GM23338 (cell line): ENCODE results near the gene UBE2I. TPM values are rescaled to one million over a fixed set of nuclear protein-coding genes. Genes with fewer than 3 reads are reported as not detected.

Experiments
- ATAC-seq: fragments of 200-7000 bp; cut with Tn5 transposase; 3 replicates; pipeline ENCODE4 v1.9.1; 2020
- DNase-seq: peaks from one replicate; pipeline ENCODE4 v3.0.0-alpha.2; 2015; ENCODE audit warnings: low spot score
- H2AFZ ChIP-seq: fragments of 200-600 bp; sonication (generic); 2 replicates; pipeline ENCODE4 v1.8.0; 2016; ENCODE audit warnings: antibody characterized with exemption, mild to moderate bottlenecking, moderate library complexity
- H3F3A ChIP-seq: fragments of 200-600 bp; sonication (generic); replicated peaks from 2 replicates; pipeline ENCODE4 v1.8.0; 2017; ENCODE audit warnings: antibody characterized with exemption, mixed run types, low read depth
- H3K27ac ChIP-seq: fragments of 200-600 bp; sonication (generic); 2 replicates; pipeline ENCODE4 v1.6.1; 2016; ENCODE audit warnings: low read depth
- H3K27me3 ChIP-seq: fragments of 200-600 bp; sonication (generic); 2 replicates; pipeline ENCODE4 v1.8.0; 2016; ENCODE audit warnings: mild to moderate bottlenecking, mixed run types, moderate library complexity; ENCODE audit not compliant: insufficient read depth
- H3K36me3 ChIP-seq: fragments of 200-600 bp; sonication (generic); 2 replicates; pipeline ENCODE4 v1.8.0; 2016; ENCODE audit warnings: mild to moderate bottlenecking; ENCODE audit not compliant: insufficient read depth
- H3K4me1 ChIP-seq: fragments of 200-600 bp; sonication (generic); 2 replicates; pipeline ENCODE4 v1.8.0; 2016; ENCODE audit warnings: mild to moderate bottlenecking, moderate library complexity; ENCODE audit not compliant: insufficient read depth
- H3K4me2 ChIP-seq: fragments of 200-600 bp; sonication (generic); 2 replicates; pipeline ENCODE4 v1.7.1; 2017; ENCODE audit warnings: mixed run types
- H3K4me3 ChIP-seq: fragments of 200-600 bp; sonication (generic); 2 replicates; pipeline ENCODE4 v1.6.1; 2016; ENCODE audit warnings: mixed run types
- H3K79me2 ChIP-seq: fragments of 200-600 bp; sonication (generic); replicated peaks from 2 replicates; pipeline ENCODE4 v1.8.0; 2017; ENCODE audit warnings: mild to moderate bottlenecking; ENCODE audit not compliant: insufficient read depth
- H3K9me2 ChIP-seq: fragments of 200-600 bp; sonication (generic); 2 replicates; pipeline ENCODE4 v1.8.0; 2017; ENCODE audit not compliant: insufficient read depth
- H4K20me1 ChIP-seq: fragments of 200-600 bp; sonication (generic); replicated peaks from 2 replicates; pipeline ENCODE4 v1.8.0; 2017; ENCODE audit warnings: mild to moderate bottlenecking; ENCODE audit not compliant: insufficient read depth
- H3K27ac Mint-ChIP-seq: 2 replicates; pipeline ENCODE4 v1.8.0; 2020; ENCODE audit warnings: inconsistent platforms, mild to moderate bottlenecking, moderate library complexity, mixed read lengths
- H3K27me3 Mint-ChIP-seq: 3 replicates; pipeline ENCODE4 v1.8.0; 2022; ENCODE audit warnings: low read depth, mild to moderate bottlenecking, moderate library complexity, mixed read lengths, inconsistent platforms; ENCODE audit not compliant: insufficient read depth, poor library complexity
- H3K36me3 Mint-ChIP-seq: 3 replicates; pipeline ENCODE4 v1.8.0; 2021; ENCODE audit warnings: low read depth, mild to moderate bottlenecking, inconsistent platforms, moderate library complexity, mixed read lengths
- H3K4me1 Mint-ChIP-seq: 3 replicates; pipeline ENCODE4 v1.8.0; 2020; ENCODE audit warnings: mild to moderate bottlenecking, inconsistent platforms, mixed read lengths
- H3K4me3 Mint-ChIP-seq: 3 replicates; pipeline ENCODE4 v1.8.0; 2021; ENCODE audit warnings: moderate library complexity, mild to moderate bottlenecking, inconsistent platforms, mixed read lengths
- H3K9me3 Mint-ChIP-seq: 3 replicates; pipeline ENCODE4 v1.8.0; 2020; ENCODE audit warnings: moderate library complexity, mild to moderate bottlenecking, inconsistent platforms, mixed read lengths
- CREB1 ChIP-seq: fragments of 250-450 bp; sonication (Bioruptor Pico); IDR thresholded peaks from 2 replicates; pipeline ENCODE4 v1.5.0; 2020; ENCODE audit warnings: low read depth, mild to moderate bottlenecking, moderate library complexity
- ETS1 ChIP-seq: IDR thresholded peaks from 2 replicates; pipeline ENCODE4 v1.6.1; 2016; ENCODE audit warnings: antibody characterized with exemption
- EZH2 ChIP-seq: fragments of 200-600 bp; sonication (generic); IDR thresholded peaks from one replicate; pipeline ENCODE4 v1.8.0; 2017; ENCODE audit warnings: antibody characterized with exemption, mild to moderate bottlenecking, low read depth; ENCODE audit not compliant: unreplicated experiment
- EZH2phosphoT487 ChIP-seq: fragments of 200-600 bp; sonication (generic); IDR thresholded peaks from one replicate; pipeline ENCODE4 v1.8.1; 2018; ENCODE audit warnings: antibody characterized with exemption; ENCODE audit not compliant: unreplicated experiment
- JUNB ChIP-seq: IDR thresholded peaks from one replicate; pipeline ENCODE4 v1.6.1; 2016; ENCODE audit warnings: antibody characterized with exemption; ENCODE audit not compliant: unreplicated experiment
- NANOG ChIP-seq: IDR thresholded peaks from 2 replicates; pipeline ENCODE4 v1.6.1; 2016; ENCODE audit warnings: antibody characterized with exemption, borderline replicate concordance
- POLR2AphosphoS5 ChIP-seq: IDR thresholded peaks from 2 replicates; pipeline ENCODE4 v1.6.1; 2016; ENCODE audit warnings: antibody characterized with exemption, low read depth
- STAT1 ChIP-seq: IDR thresholded peaks from one replicate; pipeline ENCODE4 v1.6.1; 2016; ENCODE audit warnings: antibody characterized with exemption; ENCODE audit not compliant: unreplicated experiment
- ZNF114 ChIP-seq: fragments of 250-450 bp; sonication (Bioruptor Pico); IDR thresholded peaks from 2 replicates; pipeline ENCODE4 v1.5.0; 2020; ENCODE audit warnings: mild to moderate bottlenecking, moderate library complexity
- ZNF331 ChIP-seq: fragments of 250-450 bp; sonication (Bioruptor Pico); IDR thresholded peaks from 2 replicates; pipeline ENCODE4 v1.5.0; 2020; ENCODE audit warnings: low read depth, mild to moderate bottlenecking, moderate library complexity
- polyA plus RNA-seq: library from polyadenylated mRNA; unstranded; fragments of >200 nt; fragmentation: Nextera tagmentation; extraction: Ambion mirVana; gene quantifications from 2 replicates; pipeline ENCODE4 v1.2.1, GENCODE V29; 2016
- total RNA-seq: library from RNA; depleted of rRNA; stranded (reverse); fragments of >200 nt; shearing (Covaris generic); gene quantifications from 2 replicates; pipeline ENCODE4 v1.2.3, GENCODE V29; 2014
- TF ChIP-seq, protein P1 (sequence below), 2 experiments: fragments of 200-600 bp in 1 of 2; sonication (generic) in 1 of 2; conservative IDR thresholded peaks; 2 replicates each; pipeline versions ENCODE4 v1.5.1 to v1.6.1; 2016 to 2017; ENCODE audit warnings: antibody characterized with exemption in 2 of 2, low read depth in 2 of 2, mild to moderate bottlenecking in 2 of 2, moderate library complexity in 1 of 2
- TF ChIP-seq, protein P2 (sequence below): IDR thresholded peaks from one replicate; pipeline ENCODE4 v1.6.1; 2018; ENCODE audit warnings: antibody characterized with exemption; ENCODE audit not compliant: unreplicated experiment

The UBE2I gene
- total and polyA plus RNA-seq, 2 experiments from 2014 or later: 116 to 220 TPM

DNA sequence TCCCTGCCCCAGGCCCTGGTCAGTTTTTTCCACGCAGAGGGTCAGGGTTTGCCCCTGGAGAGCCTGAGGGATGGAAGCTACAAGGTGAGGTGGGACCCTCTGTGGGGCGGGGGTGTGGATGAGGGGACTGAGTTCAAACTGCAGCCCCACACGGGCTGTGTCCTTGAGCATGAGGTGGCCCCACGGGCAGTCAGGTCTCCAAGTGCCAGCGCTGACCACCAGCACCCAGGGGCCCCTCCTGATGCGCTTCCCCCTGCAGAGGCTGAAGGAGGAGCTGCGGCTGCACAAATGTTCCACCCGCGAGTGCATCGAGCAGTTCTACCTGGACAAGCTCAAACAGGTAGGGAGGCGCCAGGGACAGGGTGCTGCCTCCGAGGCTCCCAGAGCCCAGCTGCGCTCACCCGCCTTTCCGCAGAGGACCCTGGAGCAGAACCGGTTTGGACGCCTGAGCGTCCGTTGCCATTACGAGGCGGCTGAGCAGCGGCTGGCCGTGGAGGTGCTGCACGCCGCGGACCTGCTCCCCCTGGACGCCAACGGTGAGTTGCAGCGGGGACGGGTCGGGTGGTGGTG is 37.9 kb downstream of the UBE2I start:
- H3K4me2 ChIP-seq: no peak overlapping the region
- TF ChIP-seq POLR2AphosphoS5 (no peak), JUNB (no peak), ETS1 (no peak), EZH2phosphoT487 (no peak), ZNF331 (CRISPR knock-in tag) (no peak), STAT1 (no peak), CREB1 (CRISPR knock-in tag) (no peak), EZH2 (no peak)
- TF ChIP-seq, protein P1, sequence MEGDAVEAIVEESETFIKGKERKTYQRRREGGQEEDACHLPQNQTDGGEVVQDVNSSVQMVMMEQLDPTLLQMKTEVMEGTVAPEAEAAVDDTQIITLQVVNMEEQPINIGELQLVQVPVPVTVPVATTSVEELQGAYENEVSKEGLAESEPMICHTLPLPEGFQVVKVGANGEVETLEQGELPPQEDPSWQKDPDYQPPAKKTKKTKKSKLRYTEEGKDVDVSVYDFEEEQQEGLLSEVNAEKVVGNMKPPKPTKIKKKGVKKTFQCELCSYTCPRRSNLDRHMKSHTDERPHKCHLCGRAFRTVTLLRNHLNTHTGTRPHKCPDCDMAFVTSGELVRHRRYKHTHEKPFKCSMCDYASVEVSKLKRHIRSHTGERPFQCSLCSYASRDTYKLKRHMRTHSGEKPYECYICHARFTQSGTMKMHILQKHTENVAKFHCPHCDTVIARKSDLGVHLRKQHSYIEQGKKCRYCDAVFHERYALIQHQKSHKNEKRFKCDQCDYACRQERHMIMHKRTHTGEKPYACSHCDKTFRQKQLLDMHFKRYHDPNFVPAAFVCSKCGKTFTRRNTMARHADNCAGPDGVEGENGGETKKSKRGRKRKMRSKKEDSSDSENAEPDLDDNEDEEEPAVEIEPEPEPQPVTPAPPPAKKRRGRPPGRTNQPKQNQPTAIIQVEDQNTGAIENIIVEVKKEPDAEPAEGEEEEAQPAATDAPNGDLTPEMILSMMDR (conservative IDR thresholded peaks at IDR 0.05; ENCODE audit: low read depth in 2 of 2): no peak
- H3K27me3 Mint-ChIP-seq: peaks cover 32% of the 10 kb centered on the region
- H3K9me2 ChIP-seq: no peaks in the 10 kb centered on the region
- peaks cover 9% of the 10 kb centered on the region; the same call in 2 of the 3 replicates for H3K4me1 Mint-ChIP-seq
- H3K27me3 ChIP-seq: no peaks in the 10 kb centered on the region
- H3K4me3 Mint-ChIP-seq: no peak overlapping the region
- H3K27ac ChIP-seq: no peak overlapping the region
- H2AFZ ChIP-seq: no peak overlapping the region
- peaks cover 4% of the 10 kb centered on the region; the same call in 1 of the 2 replicates for H4K20me1 ChIP-seq
- no peaks in the 10 kb centered on the region; the same call in 1 of the 2 replicates for H3K36me3 ChIP-seq
- DNase-seq (no peak), ATAC-seq (no peak)
- H3K4me3 ChIP-seq: no peak overlapping the region
- no peaks in the 10 kb centered on the region; the same call in 1 of the 2 replicates for H3F3A ChIP-seq
- no peak overlapping the region for H3K27ac Mint-ChIP-seq
- peaks cover 1% of the 10 kb centered on the region; the same call in 1 of the 2 replicates for H3K4me1 ChIP-seq
- H3K79me2 ChIP-seq: peaks cover 7% of the 10 kb centered on the region
- H3K9me3 Mint-ChIP-seq: peaks cover 2% of the 10 kb centered on the region; the same call in 2 of the 3 replicates
- H3K36me3 Mint-ChIP-seq: peaks cover 4% of the 10 kb centered on the region; the same call in 2 of the 3 replicates

- H3K9me3 Mint-ChIP-seq: peaks cover 3% of the 10 kb centered on the region
- no peak overlapping the region for H3K4me2 ChIP-seq
- no peak overlapping the region for H3K4me3 ChIP-seq
- peaks cover 11% of the 10 kb centered on the region for H3K4me1 Mint-ChIP-seq
- H3K27me3 Mint-ChIP-seq: peaks cover 33% of the 10 kb centered on the region
- no peak overlapping the region for H3K27ac ChIP-seq
- H4K20me1 ChIP-seq: peaks cover 4% of the 10 kb centered on the region; the same call in 1 of the 2 replicates
- no peak overlapping the region for H3K27ac Mint-ChIP-seq
- H3K36me3 ChIP-seq: no peaks in the 10 kb centered on the region; the same call in 1 of the 2 replicates
- no peaks in the 10 kb centered on the region for H3K9me2 ChIP-seq
- no peak for ATAC-seq
- no peak for DNase-seq
- no peaks in the 10 kb centered on the region for H3K27me3 ChIP-seq
- no peaks in the 10 kb centered on the region; the same call in 1 of the 2 replicates for H3F3A ChIP-seq
- H3K36me3 Mint-ChIP-seq: peaks cover 4% of the 10 kb centered on the region; the same call in 2 of the 3 replicates
- no peak overlapping the region for H3K4me3 Mint-ChIP-seq
- H3K79me2 ChIP-seq: peaks cover 13% of the 10 kb centered on the region
- peaks cover 7% of the 10 kb centered on the region for H3K4me1 ChIP-seq
- H2AFZ ChIP-seq: no peak overlapping the region
- TF ChIP-seq NANOG: no peak
- no peak for TF ChIP-seq POLR2AphosphoS5
- no peak for TF ChIP-seq JUNB
- no peak for TF ChIP-seq CREB1 (CRISPR knock-in tag)
- TF ChIP-seq ZNF331 (CRISPR knock-in tag): no peak
- no peak for TF ChIP-seq ETS1
- TF ChIP-seq, protein P2, sequence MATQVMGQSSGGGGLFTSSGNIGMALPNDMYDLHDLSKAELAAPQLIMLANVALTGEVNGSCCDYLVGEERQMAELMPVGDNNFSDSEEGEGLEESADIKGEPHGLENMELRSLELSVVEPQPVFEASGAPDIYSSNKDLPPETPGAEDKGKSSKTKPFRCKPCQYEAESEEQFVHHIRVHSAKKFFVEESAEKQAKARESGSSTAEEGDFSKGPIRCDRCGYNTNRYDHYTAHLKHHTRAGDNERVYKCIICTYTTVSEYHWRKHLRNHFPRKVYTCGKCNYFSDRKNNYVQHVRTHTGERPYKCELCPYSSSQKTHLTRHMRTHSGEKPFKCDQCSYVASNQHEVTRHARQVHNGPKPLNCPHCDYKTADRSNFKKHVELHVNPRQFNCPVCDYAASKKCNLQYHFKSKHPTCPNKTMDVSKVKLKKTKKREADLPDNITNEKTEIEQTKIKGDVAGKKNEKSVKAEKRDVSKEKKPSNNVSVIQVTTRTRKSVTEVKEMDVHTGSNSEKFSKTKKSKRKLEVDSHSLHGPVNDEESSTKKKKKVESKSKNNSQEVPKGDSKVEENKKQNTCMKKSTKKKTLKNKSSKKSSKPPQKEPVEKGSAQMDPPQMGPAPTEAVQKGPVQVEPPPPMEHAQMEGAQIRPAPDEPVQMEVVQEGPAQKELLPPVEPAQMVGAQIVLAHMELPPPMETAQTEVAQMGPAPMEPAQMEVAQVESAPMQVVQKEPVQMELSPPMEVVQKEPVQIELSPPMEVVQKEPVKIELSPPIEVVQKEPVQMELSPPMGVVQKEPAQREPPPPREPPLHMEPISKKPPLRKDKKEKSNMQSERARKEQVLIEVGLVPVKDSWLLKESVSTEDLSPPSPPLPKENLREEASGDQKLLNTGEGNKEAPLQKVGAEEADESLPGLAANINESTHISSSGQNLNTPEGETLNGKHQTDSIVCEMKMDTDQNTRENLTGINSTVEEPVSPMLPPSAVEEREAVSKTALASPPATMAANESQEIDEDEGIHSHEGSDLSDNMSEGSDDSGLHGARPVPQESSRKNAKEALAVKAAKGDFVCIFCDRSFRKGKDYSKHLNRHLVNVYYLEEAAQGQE: no peak
- TF ChIP-seq EZH2: no peak
- no peak for TF ChIP-seq ZNF114 (CRISPR knock-in tag)
- no peak for TF ChIP-seq STAT1
- no peak for TF ChIP-seq EZH2phosphoT487
- TF ChIP-seq, protein P1 (conservative IDR thresholded peaks at IDR 0.05; ENCODE audit: low read depth in 2 of 2): no peak
Observed at GRCh38 chr16:1347962-1348361, 38.5 kb downstream of the UBE2I start.
